SHP77 (cell line): ENCODE data around the gene PARD3.
"Not testable (repeated sequence)": the region's sequence is repeated elsewhere in the genome, so short reads cannot be mapped to it uniquely, and the experiment has no call there.

Source experiments
- DNase-seq, 2 experiments: peaks; one replicate each; lab custom pipeline; 2025; lab: John Stamatoyannopoulos, UW

The PARD3 gene

GRCh38 chr10:34423673-34424625 lies 391.1 kb downstream of the PARD3 start:
- DNase-seq, result no peak

- DNase-seq, result no peak
Observed at GRCh38 chr10:34420795-34421194, 394.3 kb downstream of the PARD3 start.

GRCh38 chr10:34420273-34420672 lies 394.8 kb downstream of the PARD3 start:
- no peak for DNase-seq

- no peak for DNase-seq
Observed at GRCh38 chr10:34415039-34415438, 400.1 kb downstream of the PARD3 start.

GRCh38 chr10:34413756-34414587 lies 401.1 kb downstream of the PARD3 start:
- no peak for DNase-seq

GRCh38 chr10:34413214-34413613 lies 401.9 kb downstream of the PARD3 start:
- no peak for DNase-seq

GRCh38 chr10:34408956-34409355 lies 406.1 kb downstream of the PARD3 start:
- no peak for DNase-seq

GRCh38 chr10:34408381-34408780 lies 406.7 kb downstream of the PARD3 start:
- no peak for DNase-seq

- peak in 1 of 2 experiments; percentile 32 for DNase-seq
Observed at GRCh38 chr10:34407324-34407805, 407.7 kb downstream of the PARD3 start.

GRCh38 chr10:34406463-34407323 lies 408.4 kb downstream of the PARD3 start:
- DNase-seq, result no peak

- DNase-seq, result no peak
Observed at GRCh38 chr10:34405611-34406462, 409.3 kb downstream of the PARD3 start.

- no peak for DNase-seq
Observed at GRCh38 chr10:34403512-34403911, 411.6 kb downstream of the PARD3 start.

- no peak for DNase-seq
Observed at GRCh38 chr10:34400075-34400474, 415.0 kb downstream of the PARD3 start.

GRCh38 chr10:34399013-34399412 lies 416.1 kb downstream of the PARD3 start:
- DNase-seq, result no peak

- DNase-seq, result no peak
Observed at GRCh38 chr10:34397324-34397723, 417.8 kb downstream of the PARD3 start.

GRCh38 chr10:34396663-34397062 lies 418.4 kb downstream of the PARD3 start:
- DNase-seq, result no peak

- DNase-seq, result no peak
Observed at GRCh38 chr10:34392641-34393170, 422.4 kb downstream of the PARD3 start.

- DNase-seq, result not testable (repeated sequence)
Observed at GRCh38 chr10:34391168-34391567, 423.9 kb downstream of the PARD3 start.

GRCh38 chr10:34389801-34390200 lies 425.3 kb downstream of the PARD3 start:
- no peak for DNase-seq

- no peak for DNase-seq
Observed at GRCh38 chr10:34386921-34387320, 428.2 kb downstream of the PARD3 start.
